Superior temporal gyrus (tissue), 1 donor: ENCODE data around the gene KIF26B.
A peak's percentile ranks its signal among the peaks of the same experiment; 100 is the strongest.

Experiments used
- DNase-seq: peaks from one replicate; pipeline ENCODE4 v3.0.0-alpha.2; 2016; ENCODE audit errors: extremely low spot score

The KIF26B gene

GRCh38 chr1:245561665-245562234 is 407.0 kb downstream of the KIF26B start:
- no peak for DNase-seq

GRCh38 chr1:245566134-245566533 is 411.3 kb downstream of the KIF26B start:
- no peak for DNase-seq

- DNase-seq = no peak
Measured at GRCh38 chr1:245566952-245567351, 412.2 kb downstream of the KIF26B start.

GRCh38 chr1:245571815-245572294 is 417.1 kb downstream of the KIF26B start:
- no peak for DNase-seq

- DNase-seq = no peak
Measured at GRCh38 chr1:245572709-245573108, 417.9 kb downstream of the KIF26B start.

- DNase-seq = no peak
Measured at GRCh38 chr1:245575710-245576109, 420.9 kb downstream of the KIF26B start.

GRCh38 chr1:245576323-245576722 is 421.5 kb downstream of the KIF26B start:
- no peak for DNase-seq

- no peak for DNase-seq
Measured at GRCh38 chr1:245577191-245578157, 422.7 kb downstream of the KIF26B start.

- no peak for DNase-seq
Measured at GRCh38 chr1:245578308-245578707, 423.5 kb downstream of the KIF26B start.

GRCh38 chr1:245578771-245579170 is 424.0 kb downstream of the KIF26B start:
- no peak for DNase-seq

- no peak for DNase-seq
Measured at GRCh38 chr1:245579881-245580280, 425.1 kb downstream of the KIF26B start.

GRCh38 chr1:245580651-245581050 is 425.9 kb downstream of the KIF26B start:
- no peak for DNase-seq

- DNase-seq = no peak
Measured at GRCh38 chr1:245582026-245582425, 427.2 kb downstream of the KIF26B start.

- no peak for DNase-seq
Measured at GRCh38 chr1:245583081-245583480, 428.3 kb downstream of the KIF26B start.

- no peak for DNase-seq
Measured at GRCh38 chr1:245583575-245584330, 429.0 kb downstream of the KIF26B start.

- DNase-seq = peak; percentile 15
Measured at GRCh38 chr1:245585252-245585959, 430.6 kb downstream of the KIF26B start.

- no peak for DNase-seq
Measured at GRCh38 chr1:245587435-245588115, 432.8 kb downstream of the KIF26B start.

- no peak for DNase-seq
Measured at GRCh38 chr1:245588116-245588639, 433.4 kb downstream of the KIF26B start.

- no peak for DNase-seq
Measured at GRCh38 chr1:245589316-245589715, 434.5 kb downstream of the KIF26B start.

- no peak for DNase-seq
Measured at GRCh38 chr1:245589906-245590305, 435.1 kb downstream of the KIF26B start.

GRCh38 chr1:245590726-245591125 is 435.9 kb downstream of the KIF26B start:
- DNase-seq = no peak
